ENCODE results near the gene SUMO3. TPM values are rescaled to one million over a fixed set of nuclear protein-coding genes. Genes with fewer than 3 reads are reported as not detected.

Gene SUMO3
- total RNA-seq, 1 donor from 2014 or later: 65.5 TPM

Other genes starting within 250 kb of the SUMO3 start
- gene KRTAP10-4, start 244.3 kb downstream of the SUMO3 start, total RNA-seq: not detected
- gene KRTAP10-5, start 237.5 kb downstream of the SUMO3 start, total RNA-seq: not detected
- gene KRTAP10-6, start 225.6 kb downstream of the SUMO3 start, total RNA-seq: not detected
- gene KRTAP10-7, start 217.5 kb downstream of the SUMO3 start, total RNA-seq: not detected
- gene KRTAP10-8, start 206.0 kb downstream of the SUMO3 start, total RNA-seq: not detected
- gene KRTAP10-9, start 191.0 kb downstream of the SUMO3 start, total RNA-seq: not detected
- gene KRTAP10-10, start 180.7 kb downstream of the SUMO3 start, total RNA-seq: not detected
- not detected for gene KRTAP10-11, start 171.6 kb downstream of the SUMO3 start, total RNA-seq
- gene KRTAP12-4, start 163.4 kb downstream of the SUMO3 start, total RNA-seq: not detected
- not detected for gene KRTAP12-3, start 160.1 kb downstream of the SUMO3 start, total RNA-seq
- not detected for gene KRTAP12-2, start 151.1 kb downstream of the SUMO3 start, total RNA-seq
- gene KRTAP12-1, start 135.9 kb downstream of the SUMO3 start, total RNA-seq: not detected
- not detected for gene KRTAP10-12, start 120.9 kb downstream of the SUMO3 start, total RNA-seq
- not detected for gene TSPEAR, start 106.5 kb downstream of the SUMO3 start, total RNA-seq
- gene UBE2G2, start 16.2 kb downstream of the SUMO3 start, total RNA-seq: 78.0 TPM
- 192 TPM for gene PTTG1IP, start 55.6 kb upstream of the SUMO3 start, total RNA-seq
- 56.7 TPM for gene ITGB2, start 102.8 kb upstream of the SUMO3 start, total RNA-seq
- gene SLX9, start 122.0 kb upstream of the SUMO3 start, total RNA-seq: 17.1 TPM